Osteocyte (in vitro differentiated cells): ENCODE measurements around the gene CAMK1D. TPM values are rescaled to one million over a fixed set of nuclear protein-coding genes. Genes with fewer than 3 reads are reported as not detected.

Source experiments
- DNase-seq: peaks from one replicate; pipeline ENCODE4 v3.0.0; 2021; ENCODE audit warnings: mixed read lengths; ENCODE audit not compliant: unreplicated experiment; ENCODE audit errors: extremely low spot score
- H3K27ac Mint-ChIP-seq: one replicate; pipeline ENCODE4 v1.8.0; 2021; ENCODE audit warnings: mild to moderate bottlenecking, mixed read lengths; ENCODE audit not compliant: unreplicated experiment
- H3K27me3 Mint-ChIP-seq: one replicate; pipeline ENCODE4 v1.8.0; 2021; ENCODE audit warnings: mixed read lengths; ENCODE audit not compliant: unreplicated experiment
- H3K36me3 Mint-ChIP-seq: one replicate; pipeline ENCODE4 v1.8.0; 2021; ENCODE audit warnings: mixed read lengths; ENCODE audit not compliant: unreplicated experiment
- H3K4me1 Mint-ChIP-seq: one replicate; pipeline ENCODE4 v1.8.0; 2021; ENCODE audit warnings: mixed read lengths; ENCODE audit not compliant: unreplicated experiment
- H3K4me3 Mint-ChIP-seq: one replicate; pipeline ENCODE4 v1.8.0; 2021; ENCODE audit warnings: mild to moderate bottlenecking, moderate library complexity, mixed read lengths; ENCODE audit not compliant: unreplicated experiment
- H3K9me3 Mint-ChIP-seq: one replicate; pipeline ENCODE4 v1.8.0; 2021; ENCODE audit warnings: mixed read lengths; ENCODE audit not compliant: unreplicated experiment
- CTCF ChIP-seq: fragments of 200-600 bp; sonication (generic); IDR thresholded peaks from 2 replicates; pipeline ENCODE4 v1.5.0; 2021; ENCODE audit warnings: antibody characterized with exemption, mild to moderate bottlenecking, moderate library complexity
- total RNA-seq: library from RNA; stranded (reverse); gene quantifications from 2 replicates; pipeline ENCODE4 v1.2.1, GENCODE V29; 2021

The CAMK1D gene
- total RNA-seq, 1 donor from 2014 or later, result 13.7 TPM

- Mint-ChIP-seq H3K36me3 (peaks cover 2% of the 10 kb centered on the region), H3K9me3 (no peaks in the 10 kb centered on the region), H3K4me3 (no peak overlapping the region), H3K27me3 (no peaks in the 10 kb centered on the region), H3K27ac (no peak overlapping the region), H3K4me1 (no peaks in the 10 kb centered on the region)
- no peak for DNase-seq
- no peak for TF ChIP-seq CTCF
Observed at GRCh38 chr10:12613136-12613535, 263.8 kb downstream of the CAMK1D start.

DNA sequence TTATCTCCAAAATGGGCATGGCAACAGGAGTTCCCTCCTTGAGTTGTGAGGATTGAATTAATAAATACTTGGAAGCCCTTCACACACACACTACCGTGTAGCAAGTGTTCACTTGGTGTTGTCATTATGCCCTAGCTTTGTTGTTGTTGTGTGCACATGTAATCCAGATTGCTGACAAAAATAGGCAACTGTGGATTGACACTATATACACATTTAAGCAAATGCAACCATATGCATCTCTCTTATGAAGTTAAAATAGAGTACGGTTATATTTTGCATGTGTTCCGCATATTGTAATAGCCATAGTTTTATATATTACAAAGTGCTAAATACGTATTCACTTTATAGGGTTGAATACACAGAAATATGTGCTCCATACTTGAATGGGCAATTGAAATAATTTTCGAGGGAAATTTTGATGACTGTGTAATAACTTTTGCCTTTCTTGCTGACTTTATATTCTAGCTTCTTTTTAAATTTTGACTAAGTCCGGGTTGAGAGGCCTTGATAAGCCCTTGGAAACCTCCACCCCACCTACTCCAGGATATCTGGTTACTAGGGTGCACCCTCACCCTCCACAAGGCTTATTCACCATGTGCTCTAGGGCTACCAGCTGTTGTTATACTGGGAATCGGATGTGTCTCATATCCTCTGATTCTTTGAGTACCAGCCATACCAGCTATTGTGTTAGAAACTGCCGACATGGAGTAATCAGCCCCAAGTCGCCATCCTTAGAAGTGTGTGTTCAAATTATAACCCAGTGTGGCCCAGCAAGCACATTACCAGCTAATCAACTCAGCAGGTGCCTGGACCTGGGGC, 265.0 kb downstream of the CAMK1D start:
- Mint-ChIP-seq H3K4me3 (no peak overlapping the region), H3K36me3 (no peaks in the 10 kb centered on the region), H3K27me3 (no peaks in the 10 kb centered on the region), H3K4me1 (no peaks in the 10 kb centered on the region), H3K27ac (no peak overlapping the region), H3K9me3 (no peaks in the 10 kb centered on the region)
- TF ChIP-seq CTCF, result no peak
- no peak for DNase-seq

DNA sequence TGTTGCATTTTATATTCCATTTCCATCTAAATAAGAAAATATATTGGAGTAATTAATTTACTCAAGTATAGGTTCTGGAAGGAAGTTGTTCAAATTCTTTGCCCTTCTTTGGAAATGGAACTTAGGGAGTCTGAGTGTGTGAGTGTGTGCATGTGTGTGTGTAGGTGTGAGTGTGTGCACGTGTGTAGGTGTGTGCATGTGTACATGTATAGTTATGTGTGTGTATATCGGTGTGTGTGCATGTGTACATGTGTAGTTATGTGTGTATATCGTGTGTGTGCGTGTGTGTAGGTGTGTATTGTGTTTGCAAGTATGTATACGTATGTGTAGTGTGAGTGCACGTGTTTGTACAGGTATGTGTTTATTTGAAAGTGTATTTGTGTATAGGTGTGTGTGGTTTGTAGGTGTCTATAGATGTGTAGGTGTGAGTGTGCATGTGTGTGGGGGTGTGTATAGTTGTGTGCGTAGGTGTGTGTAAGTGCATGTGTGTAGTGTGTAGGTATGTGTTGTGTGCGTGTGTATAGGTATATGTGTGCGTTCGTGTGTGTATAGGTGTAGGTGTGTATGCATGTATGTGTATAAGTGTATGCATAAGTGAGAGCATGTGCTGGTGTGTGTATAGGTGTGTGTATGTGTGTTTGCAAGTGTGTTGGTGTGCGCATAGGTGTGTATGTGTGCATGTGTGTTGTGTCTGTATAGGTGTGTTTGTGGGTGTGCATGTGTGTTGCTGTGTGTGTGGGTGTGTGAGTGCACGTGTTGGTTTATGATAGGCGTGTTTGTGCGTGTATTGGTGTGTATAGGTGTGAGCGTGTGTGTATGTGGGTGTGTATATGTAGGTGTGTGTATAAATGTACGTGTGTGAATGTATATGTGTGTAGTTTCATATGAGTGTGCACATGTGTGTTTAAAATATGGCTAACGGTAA, 266.2 kb downstream of the CAMK1D start:
- TF ChIP-seq CTCF, result no peak
- no peak overlapping the region for H3K27ac Mint-ChIP-seq
- no peaks in the 10 kb centered on the region for H3K9me3 Mint-ChIP-seq
- no peak overlapping the region for H3K4me3 Mint-ChIP-seq
- no peak for DNase-seq
- peaks cover 3% of the 10 kb centered on the region for H3K4me1 Mint-ChIP-seq
- H3K36me3 Mint-ChIP-seq, result no peaks in the 10 kb centered on the region
- H3K27me3 Mint-ChIP-seq, result no peaks in the 10 kb centered on the region

GRCh38 chr10:12617191-12618175, 268.1 kb downstream of the CAMK1D start:
- no peak for DNase-seq
- Mint-ChIP-seq H3K27ac (no peak overlapping the region), H3K4me1 (peaks cover 5% of the 10 kb centered on the region), H3K9me3 (no peaks in the 10 kb centered on the region), H3K36me3 (no peaks in the 10 kb centered on the region), H3K4me3 (no peak overlapping the region), H3K27me3 (no peaks in the 10 kb centered on the region)
- TF ChIP-seq CTCF, result no peak
